GM21717 (cell line): ENCODE data around the gene SPINK1.
A peak's percentile ranks its signal among the peaks of the same experiment; 100 is the strongest.
"Not testable (repeated sequence)": the region's sequence is repeated elsewhere in the genome, so short reads cannot be mapped to it uniquely, and the experiment has no call there.

ENCODE experiments used
- ATAC-seq: cut with Tn5 transposase; IDR thresholded peaks from one replicate; pipeline ENCODE4 v1.9.1; 2021; ENCODE audit warnings: mild to moderate bottlenecking, moderate library complexity; ENCODE audit not compliant: unreplicated experiment

Gene SPINK1

GRCh38 chr5:147809830-147810666 lies 21.4 kb downstream of the SPINK1 start:
- ATAC-seq = no peak

GRCh38 chr5:147805030-147805454 lies 26.4 kb downstream of the SPINK1 start:
- peak; percentile 85 for ATAC-seq

- no peak for ATAC-seq
These were observed 27.1 kb downstream of the SPINK1 start for GRCh38 chr5:147804334-147804733.

- no peak for ATAC-seq
These were observed 27.5 kb downstream of the SPINK1 start for GRCh38 chr5:147803926-147804325.

- ATAC-seq = not testable (repeated sequence)
These were observed 28.3 kb downstream of the SPINK1 start for GRCh38 chr5:147803161-147803560.

- no peak for ATAC-seq
These were observed 30.0 kb downstream of the SPINK1 start for GRCh38 chr5:147801461-147801860.

- ATAC-seq = no peak
These were observed 31.0 kb downstream of the SPINK1 start for GRCh38 chr5:147800491-147800890.

- ATAC-seq = no peak
These were observed 34.7 kb downstream of the SPINK1 start for GRCh38 chr5:147796556-147797308.

GRCh38 chr5:147791181-147791580 lies 40.3 kb downstream of the SPINK1 start:
- no peak for ATAC-seq

- ATAC-seq = no peak
These were observed 41.7 kb downstream of the SPINK1 start for GRCh38 chr5:147789820-147790219.

GRCh38 chr5:147788023-147788422 lies 43.4 kb downstream of the SPINK1 start:
- ATAC-seq = no peak

GRCh38 chr5:147786142-147786541 lies 45.3 kb downstream of the SPINK1 start:
- no peak for ATAC-seq

GRCh38 chr5:147784146-147784987 lies 47.1 kb downstream of the SPINK1 start:
- no peak for ATAC-seq

GRCh38 chr5:147782110-147783028 lies 49.1 kb downstream of the SPINK1 start, which contains the start of gene JAKMIP2:
TSS of gene JAKMIP2 (minus strand) at chr5:147782728. CDS start at chr5:147671806, 110,922 bp downstream.
- peak; percentile 86 for ATAC-seq

GRCh38 chr5:147780924-147781573 lies 50.4 kb downstream of the SPINK1 start:
- no peak for ATAC-seq

GRCh38 chr5:147779694-147780093 lies 51.8 kb downstream of the SPINK1 start:
- no peak for ATAC-seq

GRCh38 chr5:147776989-147777388 lies 54.5 kb downstream of the SPINK1 start:
- no peak for ATAC-seq
